HepG2 (cell line): ENCODE results near the gene TCP11L1. TPM values are rescaled to one million over a fixed set of nuclear protein-coding genes. Genes with fewer than 3 reads are reported as not detected.

Experiments used
- FOXO1 ChIP-seq: sonication (generic); formaldehyde crosslinking; IDR thresholded peaks from 2 replicates; pipeline ENCODE4 v1.4.0; 2020; ENCODE audit warnings: missing genetic modification reagents
- HMGA1 ChIP-seq: sonication (generic); formaldehyde crosslinking; conservative IDR thresholded peaks from 2 replicates; pipeline ENCODE4 v1.4.0; 2020; ENCODE audit warnings: missing genetic modification reagents
- HNRNPLL ChIP-seq: fragments of 200-400 bp; formaldehyde crosslinking; IDR thresholded peaks from 2 replicates; pipeline ENCODE4 v1.6.1; 2017; ENCODE audit warnings: mild to moderate bottlenecking, low read depth, low read length; ENCODE audit not compliant: poor library complexity, severe bottlenecking
- HOXA5 ChIP-seq: sonication (generic); formaldehyde crosslinking; IDR thresholded peaks from 2 replicates; pipeline ENCODE4 v1.4.0; 2020; ENCODE audit warnings: missing genetic modification reagents
- IKZF4 ChIP-seq: sonication (generic); formaldehyde crosslinking; IDR thresholded peaks from 2 replicates; pipeline ENCODE4 v1.5.1; 2020; ENCODE audit warnings: borderline replicate concordance, mild to moderate bottlenecking, low read depth, missing genetic modification reagents; ENCODE audit errors: not compliant biosample characterization
- ISX ChIP-seq: sonication (generic); formaldehyde crosslinking; conservative IDR thresholded peaks from 2 replicates; pipeline ENCODE4 v1.5.0; 2020; ENCODE audit warnings: missing genetic modification reagents
- KMT2B ChIP-seq: IDR thresholded peaks from 2 replicates; pipeline ENCODE4 v1.6.1; 2016; ENCODE audit warnings: missing genetic modification reagents, missing compliant biosample characterization
- MLXIP ChIP-seq: sonication (generic); formaldehyde crosslinking; IDR thresholded peaks from 2 replicates; pipeline ENCODE4 v1.9.0; 2021; ENCODE audit warnings: missing genetic modification reagents, borderline replicate concordance
- NFE2 ChIP-seq: sonication (generic); formaldehyde crosslinking; IDR thresholded peaks from 2 replicates; pipeline ENCODE4 v1.4.0; 2020; ENCODE audit warnings: missing genetic modification reagents
- RFXAP ChIP-seq: sonication (generic); formaldehyde crosslinking; IDR thresholded peaks from 2 replicates; pipeline ENCODE4 v1.4.0; 2020; ENCODE audit warnings: missing genetic modification reagents, borderline replicate concordance
- TEAD2 ChIP-seq: sonication (generic); formaldehyde crosslinking; IDR thresholded peaks from 2 replicates; pipeline ENCODE4 v1.9.0; 2021; ENCODE audit warnings: missing genetic modification reagents
- TFAP4 ChIP-seq: sonication (generic); IDR thresholded peaks from 2 replicates; pipeline ENCODE4 v1.6.1; 2016; ENCODE audit warnings: low read depth, borderline replicate concordance
- THAP11 ChIP-seq: IDR thresholded peaks from 2 replicates; pipeline ENCODE4 v1.6.1; 2016; ENCODE audit warnings: missing biosample characterization, missing genetic modification reagents
- USF2 ChIP-seq, 2 experiments: sonication (generic) in 1 of 2; formaldehyde crosslinking in 1 of 2; IDR thresholded peaks; 2 replicates each; pipeline versions ENCODE4 v1.5.1 to v1.6.1; 2011 to 2020; ENCODE audit warnings: borderline replicate concordance in 1 of 2, low read depth in 1 of 2, low read length in 1 of 2, mild to moderate bottlenecking in 1 of 2, missing genetic modification reagents in 1 of 2, moderate library complexity in 1 of 2
- ZFP37 ChIP-seq: sonication (generic); formaldehyde crosslinking; IDR thresholded peaks from 2 replicates; pipeline ENCODE4 v1.4.0; 2020; ENCODE audit warnings: missing genetic modification reagents, borderline replicate concordance
- ZZZ3 ChIP-seq: sonication (generic); formaldehyde crosslinking; IDR thresholded peaks from 2 replicates; pipeline ENCODE4 v1.4.0; 2020; ENCODE audit warnings: missing genetic modification reagents, mild to moderate bottlenecking, borderline replicate concordance
- polyA plus RNA-seq, 8 experiments: library from polyadenylated mRNA; depleted of rRNA in 3 of 8; stranded (reverse) in 7 of 8; unstranded in 1 of 8; fragments of >200 nt; fragmentation: Illumina TruSeq in 4 of 8; extraction: Trizol in 4 of 8; gene quantifications; 2 replicates each; pipeline versions ENCODE4 v1.2.1 to v1.2.3, GENCODE V29; 2011 to 2016; ENCODE audit warnings: low read depth in 4 of 8, missing spikeins in 1 of 8, mixed read lengths in 1 of 8; ENCODE audit not compliant: insufficient read depth in 1 of 8
- total RNA-seq, 5 experiments: library from RNA; depleted of rRNA; stranded (reverse); fragments of >200 nt; fragmentation: Illumina TruSeq; extraction: Trizol; gene quantifications; 2 replicates each; pipeline ENCODE4 v1.2.3, GENCODE V29; 2016; ENCODE audit warnings: low read depth in 1 of 5
- TF ChIP-seq, protein P1 (sequence below): sonication (generic); formaldehyde crosslinking; IDR thresholded peaks from 2 replicates; pipeline ENCODE4 v1.5.1; 2020; ENCODE audit warnings: missing genetic modification reagents, mild to moderate bottlenecking, borderline replicate concordance

Gene TCP11L1
- total and polyA plus RNA-seq, 2 of the 13 experiments (the other 11 are each of a cell fraction or from before 2014, with no cell fraction given): 7.9 to 10.1 TPM

DNA sequence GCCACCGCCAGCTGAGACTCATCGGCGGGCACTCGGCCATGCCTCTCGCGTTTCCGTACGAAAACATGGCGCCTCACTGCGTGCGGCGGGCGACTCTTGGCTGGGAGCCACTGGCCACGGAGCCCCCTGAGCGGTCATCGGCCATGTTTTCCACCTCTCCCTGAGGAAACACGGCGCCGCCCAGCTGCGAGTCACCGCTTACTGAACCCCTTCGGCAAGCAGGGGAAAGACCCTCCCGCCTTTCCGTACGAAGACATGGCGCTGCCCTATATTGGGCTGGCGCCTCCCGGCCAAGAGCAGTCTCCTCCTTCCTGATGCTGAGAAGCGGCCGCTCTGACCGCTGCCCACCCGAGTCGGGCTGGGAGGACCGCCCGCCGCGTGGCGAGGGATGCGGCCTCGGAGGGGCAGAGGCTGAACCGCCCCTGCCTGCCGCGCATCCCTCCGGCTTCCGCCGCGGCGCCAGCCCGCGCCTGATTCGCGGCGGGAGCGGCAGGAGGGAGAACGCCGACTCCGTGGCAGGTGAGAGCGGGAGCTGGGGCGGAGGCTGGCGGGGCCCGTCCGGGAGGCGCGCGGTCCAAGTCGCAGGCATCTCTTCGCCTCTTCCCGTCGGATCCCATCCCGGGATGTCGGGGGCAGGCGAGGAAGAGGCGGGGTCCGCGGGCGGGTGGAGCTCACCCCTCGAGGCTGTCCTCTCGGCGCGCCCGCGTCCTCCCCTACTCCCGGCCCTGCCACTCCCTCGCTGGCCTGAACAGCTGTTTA lies at the start of gene TCP11L1 (continued):
- TF ChIP-seq TFAP4: peak; percentile 95
- TF ChIP-seq KMT2B (CRISPR knock-in tag): peak; percentile 75
- TF ChIP-seq RFXAP: 0 out of 2 replicates have a peak, but pooled peaks have one; percentile 10
- no peak for TF ChIP-seq TEAD2 (CRISPR knock-in tag)
- peak; percentile 71 for TF ChIP-seq HNRNPLL
- peak; percentile 66 for TF ChIP-seq IKZF4 (CRISPR knock-in tag)
- peak; percentile 35 for TF ChIP-seq FOXO1 (CRISPR knock-in tag)
- peak; percentile 56; the same call in 1 of the 2 replicates for TF ChIP-seq THAP11 (CRISPR knock-in tag)
- 0 out of 2 replicates have a peak, but pooled peaks have one; percentile 50 for TF ChIP-seq ISX
- no peak for TF ChIP-seq MLXIP (CRISPR knock-in tag)
- no peak for TF ChIP-seq ZFP37
- TF ChIP-seq NFE2: no peak
- no peak for TF ChIP-seq ZZZ3 (CRISPR knock-in tag)
- TF ChIP-seq HMGA1: no peak
- TF ChIP-seq, protein P1, sequence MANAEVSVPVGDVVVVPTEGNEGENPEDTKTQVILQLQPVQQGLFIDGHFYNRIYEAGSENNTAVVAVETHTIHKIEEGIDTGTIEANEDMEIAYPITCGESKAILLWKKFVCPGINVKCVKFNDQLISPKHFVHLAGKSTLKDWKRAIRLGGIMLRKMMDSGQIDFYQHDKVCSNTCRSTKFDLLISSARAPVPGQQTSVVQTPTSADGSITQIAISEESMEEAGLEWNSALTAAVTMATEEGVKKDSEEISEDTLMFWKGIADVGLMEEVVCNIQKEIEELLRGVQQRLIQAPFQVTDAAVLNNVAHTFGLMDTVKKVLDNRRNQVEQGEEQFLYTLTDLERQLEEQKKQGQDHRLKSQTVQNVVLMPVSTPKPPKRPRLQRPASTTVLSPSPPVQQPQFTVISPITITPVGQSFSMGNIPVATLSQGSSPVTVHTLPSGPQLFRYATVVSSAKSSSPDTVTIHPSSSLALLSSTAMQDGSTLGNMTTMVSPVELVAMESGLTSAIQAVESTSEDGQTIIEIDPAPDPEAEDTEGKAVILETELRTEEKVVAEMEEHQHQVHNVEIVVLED (CRISPR knock-in tag): peak; percentile 87
- no peak for TF ChIP-seq USF2 (IDR thresholded peaks at IDR 0.05; ENCODE audit: low read depth, low read length)
- no peak for TF ChIP-seq USF2 (CRISPR knock-in tag; IDR thresholded peaks at IDR 0.05; ENCODE audit: borderline replicate concordance)
- TF ChIP-seq HOXA5 (CRISPR knock-in tag): no peak; the same call in 1 of the 2 replicates
